Measurements from ENCODE around the gene TPCN1.

Gene TPCN1

DNA sequence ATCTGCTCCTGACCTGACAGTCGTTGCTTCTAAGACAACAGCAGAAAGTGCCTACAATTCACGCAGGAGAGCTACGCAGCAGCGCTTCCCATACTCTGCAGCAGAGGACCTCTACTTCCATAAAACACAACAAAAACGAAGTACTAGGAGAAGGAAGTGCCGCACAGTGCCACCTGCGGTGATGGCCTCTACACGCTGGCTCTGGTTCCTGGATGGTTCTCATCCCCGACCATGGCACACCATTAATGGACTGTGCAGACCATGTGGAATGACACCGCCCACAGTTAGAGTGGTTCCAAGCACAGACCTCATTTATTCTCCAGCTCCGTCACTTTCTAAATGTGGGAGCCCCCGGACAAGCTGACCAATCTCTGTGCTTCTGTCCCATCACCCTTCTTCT lies 28.3 kb downstream of the TPCN1 start:
- TF ChIP-seq EZH2phosphoT487 (conservative IDR thresholded peaks at IDR 0.05; ENCODE audit: low read length): no peak
- TF ChIP-seq, protein P1, sequence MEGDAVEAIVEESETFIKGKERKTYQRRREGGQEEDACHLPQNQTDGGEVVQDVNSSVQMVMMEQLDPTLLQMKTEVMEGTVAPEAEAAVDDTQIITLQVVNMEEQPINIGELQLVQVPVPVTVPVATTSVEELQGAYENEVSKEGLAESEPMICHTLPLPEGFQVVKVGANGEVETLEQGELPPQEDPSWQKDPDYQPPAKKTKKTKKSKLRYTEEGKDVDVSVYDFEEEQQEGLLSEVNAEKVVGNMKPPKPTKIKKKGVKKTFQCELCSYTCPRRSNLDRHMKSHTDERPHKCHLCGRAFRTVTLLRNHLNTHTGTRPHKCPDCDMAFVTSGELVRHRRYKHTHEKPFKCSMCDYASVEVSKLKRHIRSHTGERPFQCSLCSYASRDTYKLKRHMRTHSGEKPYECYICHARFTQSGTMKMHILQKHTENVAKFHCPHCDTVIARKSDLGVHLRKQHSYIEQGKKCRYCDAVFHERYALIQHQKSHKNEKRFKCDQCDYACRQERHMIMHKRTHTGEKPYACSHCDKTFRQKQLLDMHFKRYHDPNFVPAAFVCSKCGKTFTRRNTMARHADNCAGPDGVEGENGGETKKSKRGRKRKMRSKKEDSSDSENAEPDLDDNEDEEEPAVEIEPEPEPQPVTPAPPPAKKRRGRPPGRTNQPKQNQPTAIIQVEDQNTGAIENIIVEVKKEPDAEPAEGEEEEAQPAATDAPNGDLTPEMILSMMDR (IDR thresholded peaks at IDR 0.05; ENCODE audit: insufficient read depth, low read length, poor library complexity, severe bottlenecking): no peak
- Histone ChIP-seq H3K27me3 (ENCODE audit: low read length) (no peaks in the 10 kb centered on the region), H3K27ac (ENCODE audit: low read depth, low read length) (no peak overlapping the region), H3K4me2 (ENCODE audit: low read depth, low read length, poor library complexity, severe bottlenecking) (no peak overlapping the region), H3K9me3 (ENCODE audit: insufficient read depth, low read length) (no peaks in the 10 kb centered on the region), H3K36me3 (ENCODE audit: low read length) (peaks cover 3% of the 10 kb centered on the region), H4K20me1 (ENCODE audit: low read depth, low read length) (no peaks in the 10 kb centered on the region), H3K9ac (ENCODE audit: low read length) (no peak overlapping the region), H3K4me3 (ENCODE audit: insufficient read depth, low read length, poor library complexity, severe bottlenecking) (no peak overlapping the region), H2AFZ (ENCODE audit: low read depth, low read length, severe bottlenecking) (no peak overlapping the region), H3F3A (ENCODE audit: insufficient read depth) (0 out of 2 replicates have a peak, but pooled peaks cover 4% of the 10 kb centered on the region), H3K79me2 (ENCODE audit: insufficient read depth, low read length) (0 out of 2 replicates have a peak, but pooled peaks cover 10% of the 10 kb centered on the region), H3K9me2 (replicated peaks; ENCODE audit: insufficient read depth, low read length) (no peaks in the 10 kb centered on the region)

DNA sequence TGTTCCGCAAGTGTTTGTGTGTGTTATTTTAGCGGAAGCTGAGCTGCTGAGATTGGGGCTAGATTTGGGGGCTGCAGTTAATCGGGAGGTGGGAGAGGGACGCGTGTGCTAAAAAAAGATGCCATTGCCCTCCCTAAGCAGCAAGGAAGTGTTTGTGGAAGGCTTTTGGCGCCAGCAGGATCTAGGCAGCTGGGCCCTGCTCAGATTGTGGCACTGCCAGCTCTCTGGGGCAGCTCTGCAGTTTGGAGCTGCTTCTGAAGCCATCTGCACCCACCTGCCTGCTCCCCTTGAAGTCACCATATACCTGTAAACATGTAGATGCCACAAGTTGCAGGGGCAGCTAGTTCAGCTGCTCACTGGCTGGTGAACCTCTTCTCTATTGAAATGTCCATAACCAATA lies 28.8 kb downstream of the TPCN1 start:
- H2AFZ ChIP-seq (ENCODE audit: low read depth, low read length, severe bottlenecking): no peak overlapping the region
- TF ChIP-seq, protein P1 (IDR thresholded peaks at IDR 0.05; ENCODE audit: insufficient read depth, low read length, poor library complexity, severe bottlenecking): no peak
- TF ChIP-seq EZH2phosphoT487 (conservative IDR thresholded peaks at IDR 0.05; ENCODE audit: low read length): no peak
- 0 out of 2 replicates have a peak, but pooled peaks cover 10% of the 10 kb centered on the region for H3K79me2 ChIP-seq (ENCODE audit: insufficient read depth, low read length)
- H3K27ac ChIP-seq (ENCODE audit: low read depth, low read length): no peak overlapping the region
- H3F3A ChIP-seq (ENCODE audit: insufficient read depth): 0 out of 2 replicates have a peak, but pooled peaks cover 6% of the 10 kb centered on the region
- H3K9me3 ChIP-seq (ENCODE audit: insufficient read depth, low read length): no peaks in the 10 kb centered on the region
- no peak overlapping the region for H3K9ac ChIP-seq (ENCODE audit: low read length)
- H3K9me2 ChIP-seq (replicated peaks; ENCODE audit: insufficient read depth, low read length): no peaks in the 10 kb centered on the region
- H3K4me3 ChIP-seq (ENCODE audit: insufficient read depth, low read length, poor library complexity, severe bottlenecking): no peak overlapping the region
- H4K20me1 ChIP-seq (ENCODE audit: low read depth, low read length): no peaks in the 10 kb centered on the region
- no peak overlapping the region for H3K4me2 ChIP-seq (ENCODE audit: low read depth, low read length, poor library complexity, severe bottlenecking)
- peaks cover 5% of the 10 kb centered on the region for H3K36me3 ChIP-seq (ENCODE audit: low read length)
- H3K27me3 ChIP-seq (ENCODE audit: low read length): no peaks in the 10 kb centered on the region

DNA sequence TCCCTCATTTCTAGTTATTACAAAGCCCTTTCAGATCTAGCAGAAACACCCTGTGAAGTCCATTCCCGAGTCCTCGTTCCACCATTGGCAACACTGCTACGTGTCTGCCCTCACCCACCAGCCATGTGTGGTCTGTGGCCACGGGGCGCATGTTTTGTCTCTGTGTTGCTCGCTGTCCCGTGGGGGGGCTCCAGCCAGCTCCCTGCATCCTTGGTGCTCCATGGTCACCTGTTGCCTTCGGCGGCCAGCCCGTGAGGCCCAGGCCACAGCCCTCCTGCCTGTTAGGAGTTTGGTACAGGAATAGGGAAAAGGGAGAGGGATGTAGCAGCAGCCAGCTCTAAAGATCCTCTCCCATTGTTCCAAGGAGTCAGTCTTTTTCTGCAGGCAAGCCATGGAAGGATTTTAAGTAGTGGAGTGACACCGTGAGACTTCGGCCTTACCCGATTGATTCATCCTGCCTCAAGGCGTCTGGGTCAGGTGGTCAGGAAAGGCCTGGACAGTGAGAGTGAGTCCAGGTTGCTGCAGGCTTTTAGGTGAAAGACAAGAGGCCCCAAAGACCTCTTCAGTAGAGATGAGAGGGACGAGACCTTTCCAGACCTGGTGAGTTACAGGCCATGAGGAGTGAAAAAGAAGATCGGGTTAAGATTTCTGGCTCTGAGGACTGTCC lies 30.3 kb downstream of the TPCN1 start:
- H3K36me3 ChIP-seq (ENCODE audit: low read length): peaks cover 8% of the 10 kb centered on the region

More for the DNA sequence above, 30.3 kb downstream of the TPCN1 start:
- H3K27me3 ChIP-seq (ENCODE audit: low read length): no peaks in the 10 kb centered on the region
- no peak overlapping the region for H3K4me3 ChIP-seq (ENCODE audit: insufficient read depth, low read length, poor library complexity, severe bottlenecking)
- H3F3A ChIP-seq (ENCODE audit: insufficient read depth): 0 out of 2 replicates have a peak, but pooled peaks cover 11% of the 10 kb centered on the region
- H2AFZ ChIP-seq (ENCODE audit: low read depth, low read length, severe bottlenecking): no peak overlapping the region
- no peak overlapping the region for H3K27ac ChIP-seq (ENCODE audit: low read depth, low read length)
- 0 out of 2 replicates have a peak, but pooled peaks cover 13% of the 10 kb centered on the region for H3K79me2 ChIP-seq (ENCODE audit: insufficient read depth, low read length)
- no peak overlapping the region for H3K4me2 ChIP-seq (ENCODE audit: low read depth, low read length, poor library complexity, severe bottlenecking)
- no peaks in the 10 kb centered on the region for H3K9me2 ChIP-seq (replicated peaks; ENCODE audit: insufficient read depth, low read length)
- TF ChIP-seq, protein P1 (IDR thresholded peaks at IDR 0.05; ENCODE audit: insufficient read depth, low read length, poor library complexity, severe bottlenecking): no peak
- no peak for TF ChIP-seq EZH2phosphoT487 (conservative IDR thresholded peaks at IDR 0.05; ENCODE audit: low read length)
- no peaks in the 10 kb centered on the region for H4K20me1 ChIP-seq (ENCODE audit: low read depth, low read length)
- H3K9ac ChIP-seq (ENCODE audit: low read length): no peak overlapping the region
- no peaks in the 10 kb centered on the region for H3K9me3 ChIP-seq (ENCODE audit: insufficient read depth, low read length)
